SKM-1 treated with dmso at 0.1 percent for 144 hours (cell line): Measurements from ENCODE around the gene PRKD2.
A peak's percentile ranks its signal among the peaks of the same experiment; 100 is the strongest.

Experiments
- DNase-seq: peaks from one replicate; lab custom pipeline; 2025; ENCODE audit not compliant: unreplicated experiment; lab: John Stamatoyannopoulos, UW

PRKD2 gene

GRCh38 chr19:46725036-46725820, 8.3 kb upstream of the PRKD2 start:
- no peak for DNase-seq

- no peak for DNase-seq
Observed at GRCh38 chr19:46724468-46724867, 7.6 kb upstream of the PRKD2 start.

- no peak for DNase-seq
Observed at GRCh38 chr19:46723471-46723870, 6.6 kb upstream of the PRKD2 start.

GRCh38 chr19:46723023-46723461, 6.1 kb upstream of the PRKD2 start:
- DNase-seq, result no peak

- no peak for DNase-seq
Observed at GRCh38 chr19:46722421-46723022, 5.6 kb upstream of the PRKD2 start.

- no peak for DNase-seq
Observed at GRCh38 chr19:46722004-46722380, 5.1 kb upstream of the PRKD2 start.

- no peak for DNase-seq
Observed at GRCh38 chr19:46721269-46722003, 4.5 kb upstream of the PRKD2 start.

- no peak for DNase-seq
Observed at GRCh38 chr19:46720503-46721239, 3.8 kb upstream of the PRKD2 start.

GRCh38 chr19:46719629-46720502, 3.0 kb upstream of the PRKD2 start:
- no peak for DNase-seq

GRCh38 chr19:46718934-46719622, 2.2 kb upstream of the PRKD2 start:
- DNase-seq, result no peak

- DNase-seq, result peak; percentile 9
Observed at GRCh38 chr19:46718157-46718933, 1.4 kb upstream of the PRKD2 start.

GRCh38 chr19:46717716-46718143, 816 bp upstream of the PRKD2 start:
- DNase-seq, result no peak

GRCh38 chr19:46716672-46717033, 261 bp downstream of the PRKD2 start:
- DNase-seq, result no peak

- DNase-seq, result no peak
Observed at GRCh38 chr19:46715975-46716671, 791 bp downstream of the PRKD2 start.

GRCh38 chr19:46715620-46715974, 1.3 kb downstream of the PRKD2 start:
- DNase-seq, result no peak

GRCh38 chr19:46714444-46715106, 2.3 kb downstream of the PRKD2 start:
- DNase-seq, result no peak

- DNase-seq, result no peak
Observed at GRCh38 chr19:46713781-46714443, 3.0 kb downstream of the PRKD2 start.
